ENCODE results near the gene OR5AS1. TPM values are rescaled to one million over a fixed set of nuclear protein-coding genes. Genes with fewer than 3 reads are reported as not detected.
"Not testable (repeated sequence)": the region's sequence is repeated elsewhere in the genome, so short reads cannot be mapped to it uniquely, and the experiment has no call there.

The OR5AS1 gene
- total RNA-seq (2014; rRNA removed; shearing (Covaris generic)), result not detected in 2 replicates

DNA sequence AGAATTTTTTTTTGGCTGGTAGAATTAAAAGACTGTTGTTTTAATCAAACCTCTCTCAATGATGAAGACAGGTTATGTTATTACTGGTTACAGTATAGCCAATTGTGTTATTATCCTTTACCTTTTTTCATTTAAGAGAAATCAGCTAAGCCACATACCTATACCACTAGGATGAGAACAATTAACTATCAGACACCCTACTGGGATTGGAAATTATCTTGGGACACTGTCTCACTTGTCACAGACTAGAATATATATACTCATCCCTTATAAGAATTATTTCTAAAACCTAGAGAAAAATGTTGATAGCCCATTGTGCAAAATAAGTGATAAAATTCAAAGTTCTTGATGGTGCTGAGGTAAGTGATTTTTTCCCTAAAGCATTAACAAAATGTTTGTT, at the start of gene OR5AS1:
OR5AS1 (plus strand) TSS at position 301 of the 400 bp plus-strand sequence. CDS start 2,765 bp downstream, outside the sequence.
- no peak for DNase-seq (ENCODE audit: low read depth)

DNA sequence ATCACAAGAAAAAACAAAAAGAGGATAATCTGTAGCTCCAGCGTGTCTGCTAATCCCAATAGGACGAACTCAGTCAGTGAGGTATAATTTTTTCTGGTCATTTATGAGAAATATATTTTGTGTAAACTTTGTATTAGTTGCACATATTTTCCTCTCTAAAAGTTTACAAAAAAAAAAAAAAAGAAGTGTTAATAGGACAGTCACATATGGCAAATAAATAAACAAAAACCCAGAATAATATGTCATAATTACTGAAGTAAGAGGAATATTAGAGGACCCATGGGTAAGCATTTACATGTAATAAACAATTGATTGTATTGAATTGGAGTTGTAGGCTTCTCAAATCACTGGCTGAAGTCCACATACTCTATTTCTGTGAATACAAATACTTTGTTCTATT, 32.9 kb upstream of the OR5AS1 start, which contains the start of gene OR5F1:
OR5F1 (minus strand) TSS at position 101 of the 400 bp plus-strand sequence; CDS start at position 101, 0 bp downstream.
- DNase-seq (ENCODE audit: low read depth), result no peak

DNA sequence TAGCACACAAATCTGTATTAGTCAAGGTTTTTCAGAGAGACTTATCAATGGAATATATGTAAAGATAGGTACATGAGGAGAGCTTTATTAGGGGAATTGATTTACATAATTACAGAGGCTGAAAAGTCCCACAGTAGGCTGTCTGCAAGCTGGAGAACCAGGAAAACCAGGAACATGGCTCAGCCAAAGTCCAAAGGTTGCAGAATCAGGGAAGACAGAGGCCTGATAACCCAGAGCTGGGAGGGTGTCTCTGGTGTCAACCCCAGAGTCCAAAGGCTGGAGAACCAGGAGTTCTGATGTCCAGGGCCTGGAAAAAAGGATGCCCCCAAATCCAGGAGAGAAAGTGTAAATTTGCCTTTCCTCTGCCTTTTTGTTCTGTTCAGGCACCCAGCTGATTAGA, 16.7 kb upstream of the OR5AS1 start:
- no peak for DNase-seq (ENCODE audit: low read depth)

DNA sequence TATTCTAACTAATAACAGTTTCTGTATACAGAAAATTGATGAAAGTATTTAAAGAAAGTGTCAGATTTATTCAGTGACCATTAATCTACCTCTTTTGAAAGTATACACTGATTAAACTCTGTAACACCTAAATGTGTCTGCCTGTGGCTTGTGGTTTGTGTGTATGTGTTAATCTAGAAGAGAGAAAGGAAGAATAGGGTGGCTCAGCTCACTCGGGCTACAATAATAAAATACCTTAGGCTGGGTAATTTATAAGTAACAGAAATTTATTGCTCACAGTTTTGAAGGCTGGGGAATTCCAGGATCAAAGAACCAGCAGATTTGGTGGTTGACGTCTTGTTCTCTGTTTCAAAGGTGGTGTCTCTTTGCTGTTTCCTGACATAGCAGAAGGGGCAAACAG, 13.6 kb upstream of the OR5AS1 start:
- no peak for DNase-seq (ENCODE audit: low read depth)

DNA sequence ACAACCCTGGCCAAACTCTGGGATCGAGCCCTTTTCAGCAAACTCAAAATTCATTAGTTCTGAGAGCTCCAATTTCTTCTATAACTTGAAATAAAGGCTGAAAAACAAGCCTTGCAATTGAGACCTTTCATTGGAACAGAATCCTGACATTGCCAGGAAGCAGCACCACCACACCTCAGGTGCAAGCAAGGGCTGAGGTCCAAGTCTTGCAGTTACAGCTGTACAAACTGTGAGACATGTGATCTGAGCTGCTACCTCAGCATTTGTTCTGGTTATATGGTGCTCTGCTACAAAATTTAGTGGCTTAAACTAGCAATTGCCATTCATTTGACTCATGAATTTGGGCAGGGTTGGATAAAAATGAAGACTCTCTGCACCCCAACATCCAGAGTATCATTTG, 18.1 kb downstream of the OR5AS1 start:
- DNase-seq (ENCODE audit: low read depth), result no peak

DNA sequence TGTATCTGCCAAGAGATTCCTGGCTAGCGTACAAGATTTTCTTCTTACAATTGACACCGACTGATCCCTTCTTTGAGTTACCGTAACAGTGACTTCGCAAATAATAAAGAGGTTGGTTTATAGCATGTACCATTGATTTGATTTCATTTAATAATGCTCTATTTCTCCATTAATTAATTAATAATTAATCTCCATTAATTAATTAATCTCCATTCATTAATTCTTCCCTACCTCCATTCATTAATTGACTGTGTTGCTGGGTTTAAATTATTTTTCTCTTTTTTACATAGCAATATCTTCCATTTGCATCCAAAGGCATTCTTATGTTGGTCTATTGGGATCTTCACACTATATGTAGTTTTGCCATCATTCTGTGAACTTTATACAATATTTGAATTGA, 21.0 kb downstream of the OR5AS1 start:
- DNase-seq (ENCODE audit: low read depth), result no peak

DNA sequence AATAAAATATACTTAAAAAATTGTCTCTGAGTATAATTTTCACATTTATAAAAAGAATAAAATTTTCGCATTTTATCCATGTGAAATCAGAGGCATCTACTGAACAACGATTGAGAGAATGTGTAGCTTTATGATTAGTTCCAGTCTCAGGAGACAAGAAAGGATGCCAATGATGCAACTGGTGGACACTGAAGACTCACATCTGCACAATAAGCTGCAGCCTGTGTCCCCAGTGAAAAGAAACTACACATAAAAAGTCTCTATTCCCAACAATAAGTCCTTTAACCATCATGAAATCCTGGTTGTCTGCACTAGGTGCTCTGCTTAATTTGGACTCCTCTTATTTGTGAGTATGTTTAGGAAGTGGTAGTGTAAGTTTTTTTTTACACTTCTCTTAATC, 22.0 kb downstream of the OR5AS1 start:
- no peak for DNase-seq (ENCODE audit: low read depth)

DNA sequence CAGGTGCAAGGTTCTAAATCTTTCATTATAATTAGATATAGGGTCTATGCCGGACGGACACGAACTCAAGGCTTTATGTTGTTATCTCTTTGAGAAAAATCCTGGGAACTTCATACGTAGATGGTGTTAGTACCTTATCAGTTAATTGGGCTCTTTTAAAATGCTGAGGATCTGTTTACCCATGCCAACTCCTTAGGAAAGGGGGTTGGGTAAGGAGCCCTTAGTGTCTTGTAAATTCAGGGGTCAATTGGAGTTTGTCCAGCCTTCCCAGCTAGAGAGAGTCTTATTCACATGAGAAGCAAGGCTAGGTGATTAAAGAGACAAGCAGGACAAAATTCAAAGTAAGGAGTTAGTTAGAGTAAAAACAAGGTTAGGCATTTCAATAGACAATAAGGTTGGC, 28.9 kb downstream of the OR5AS1 start:
- not testable (repeated sequence) for DNase-seq (ENCODE audit: low read depth)

DNA sequence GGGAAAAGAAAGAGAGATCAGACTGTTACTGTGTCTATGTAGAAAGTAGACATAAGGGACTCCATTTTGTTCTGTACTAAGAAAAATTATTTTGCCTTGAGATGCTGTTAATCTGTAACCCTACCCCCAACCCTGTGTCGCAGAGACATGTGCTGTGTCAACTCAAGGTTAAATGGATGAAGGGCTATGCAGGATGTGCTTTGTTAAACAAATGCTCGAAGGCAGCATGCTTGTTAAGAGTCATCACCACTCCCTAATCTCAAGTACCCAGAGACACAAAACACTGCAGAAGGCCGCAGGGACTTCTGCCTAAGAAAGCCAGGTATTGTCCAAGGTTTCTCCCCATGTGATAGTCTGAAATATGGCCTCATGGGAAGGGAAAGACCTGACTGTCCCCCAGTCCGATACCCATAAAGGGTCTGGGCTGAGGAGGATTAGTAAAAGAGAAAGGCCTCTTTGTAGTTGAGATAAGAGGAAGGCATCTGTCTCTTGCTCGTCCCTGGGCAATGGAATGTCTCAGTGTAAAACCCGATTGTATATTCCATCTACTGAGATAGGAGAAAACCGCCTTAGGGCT, 30.3 kb downstream of the OR5AS1 start:
- not testable (repeated sequence) for DNase-seq (ENCODE audit: low read depth)

DNA sequence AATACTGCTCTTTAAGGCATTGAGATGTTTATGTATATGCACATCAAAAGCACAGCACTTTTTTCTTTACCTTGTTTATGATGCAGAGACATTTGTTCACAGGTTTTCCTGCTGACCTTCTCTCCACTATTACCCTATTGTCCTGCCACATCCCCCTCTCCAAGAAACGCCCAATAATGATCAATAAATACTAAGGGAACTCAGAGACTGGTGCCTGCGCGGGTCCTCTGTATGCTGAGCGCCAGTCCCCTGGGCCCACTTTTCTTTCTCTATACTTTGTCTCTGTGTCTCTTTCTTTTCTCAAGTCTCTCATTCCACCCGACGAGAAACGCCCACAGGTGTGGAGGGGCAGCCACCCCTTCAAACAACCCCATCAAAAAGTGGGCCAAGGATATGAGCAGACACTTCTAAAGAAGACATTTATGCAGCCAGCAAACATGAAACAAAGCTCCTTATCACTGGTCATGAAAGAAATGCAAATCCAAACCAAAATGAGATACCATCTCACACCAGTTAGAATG, 30.9 kb downstream of the OR5AS1 start:
- DNase-seq (ENCODE audit: low read depth), result not testable (repeated sequence)

DNA sequence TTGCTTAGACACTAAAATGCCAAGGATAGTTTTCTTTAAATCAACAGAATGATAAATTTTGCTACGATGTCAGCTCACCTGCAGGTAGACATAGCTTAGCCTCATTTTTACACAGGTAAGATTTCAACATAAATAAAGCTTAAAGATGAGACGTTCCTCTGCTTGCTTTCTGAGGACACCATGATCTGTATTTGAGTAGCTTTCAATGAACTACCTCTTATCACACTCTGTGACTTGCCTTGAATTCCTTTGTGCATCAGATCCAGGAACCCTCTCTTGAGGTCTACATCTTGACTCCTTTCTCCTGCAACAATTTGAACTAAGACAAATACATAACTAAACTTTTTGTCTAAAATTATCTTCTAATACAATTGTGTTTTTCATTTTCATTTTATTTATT, 39.5 kb downstream of the OR5AS1 start:
- no peak for DNase-seq (ENCODE audit: low read depth)

Other genes starting within 250 kb of the OR5AS1 start
- not detected in 2 replicates for gene OR5D14, start 232.1 kb upstream of the OR5AS1 start, total RNA-seq (2014; rRNA removed; shearing (Covaris generic))
- gene OR5L1, start 216.3 kb upstream of the OR5AS1 start, total RNA-seq (2014; rRNA removed; shearing (Covaris generic)), result not detected in 2 replicates
- gene OR5D18, start 208.0 kb upstream of the OR5AS1 start, total RNA-seq (2014; rRNA removed; shearing (Covaris generic)), result not detected in 2 replicates
- not detected in 2 replicates for gene OR5L2, start 200.4 kb upstream of the OR5AS1 start, total RNA-seq (2014; rRNA removed; shearing (Covaris generic))
- not detected in 2 replicates for gene OR5D16, start 188.9 kb upstream of the OR5AS1 start, total RNA-seq (2014; rRNA removed; shearing (Covaris generic))
- gene TRIM51, start 144.4 kb upstream of the OR5AS1 start, total RNA-seq (2014; rRNA removed; shearing (Covaris generic)), result not detected in 2 replicates
- not detected in 2 replicates for gene OR5W2, start 113.1 kb upstream of the OR5AS1 start, total RNA-seq (2014; rRNA removed; shearing (Covaris generic))
- gene OR5I1, start 91.3 kb upstream of the OR5AS1 start, total RNA-seq (2014; rRNA removed; shearing (Covaris generic)), result not detected in 2 replicates
- gene OR10AG1, start 57.7 kb upstream of the OR5AS1 start, total RNA-seq (2014; rRNA removed; shearing (Covaris generic)), result not detected in 2 replicates
- gene OR5F1, start 33.0 kb upstream of the OR5AS1 start, total RNA-seq (2014; rRNA removed; shearing (Covaris generic)), result not detected in 2 replicates
- not detected in 2 replicates for gene OR8I2, start 65.7 kb downstream of the OR5AS1 start, total RNA-seq (2014; rRNA removed; shearing (Covaris generic))
- not detected in 2 replicates for gene OR8H2, start 76.0 kb downstream of the OR5AS1 start, total RNA-seq (2014; rRNA removed; shearing (Covaris generic))
- not detected in 2 replicates for gene OR8H3, start 94.7 kb downstream of the OR5AS1 start, total RNA-seq (2014; rRNA removed; shearing (Covaris generic))
- not detected in 2 replicates for gene OR8J3, start 112.5 kb downstream of the OR5AS1 start, total RNA-seq (2014; rRNA removed; shearing (Covaris generic))
- not detected in 2 replicates for gene OR8K5, start 132.7 kb downstream of the OR5AS1 start, total RNA-seq (2014; rRNA removed; shearing (Covaris generic))
- not detected in 2 replicates for gene OR5J2, start 149.0 kb downstream of the OR5AS1 start, total RNA-seq (2014; rRNA removed; shearing (Covaris generic))
- not detected in 2 replicates for gene OR5T2, start 206.6 kb downstream of the OR5AS1 start, total RNA-seq (2014; rRNA removed; shearing (Covaris generic))
- gene OR5T3, start 224.6 kb downstream of the OR5AS1 start, total RNA-seq (2014; rRNA removed; shearing (Covaris generic)), result not detected in 2 replicates
- not detected in 2 replicates for gene OR5T1, start 246.5 kb downstream of the OR5AS1 start, total RNA-seq (2014; rRNA removed; shearing (Covaris generic))

Measured in M059J (cell line).